ENCODE data around the gene EXOC5.
"Not testable (repeated sequence)": the region's sequence is repeated elsewhere in the genome, so short reads cannot be mapped to it uniquely, and the experiment has no call there.

DNA sequence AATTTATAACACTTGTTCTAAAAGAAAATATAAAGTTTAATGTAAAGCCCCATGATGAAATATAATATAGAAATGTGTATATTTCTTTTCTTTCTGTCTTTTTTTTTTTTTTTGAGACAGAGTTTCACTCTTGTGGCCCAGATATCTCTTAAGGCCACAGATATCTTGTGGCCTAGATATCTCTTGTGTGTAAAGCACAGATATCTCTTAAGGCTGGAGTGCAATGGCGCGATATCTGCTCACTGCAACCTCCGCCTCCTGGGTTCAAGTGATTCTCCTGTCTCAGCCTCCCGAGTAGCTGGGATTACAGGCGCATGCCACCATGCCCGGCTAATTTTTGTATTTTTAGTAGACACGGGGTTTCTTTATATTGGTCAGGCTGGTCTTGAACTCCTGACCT lies 28.6 kb downstream of the EXOC5 start:
- TF ChIP-seq CTCF, EZH2 (IDR thresholded peaks at IDR 0.05): not testable (repeated sequence)

Data from neural progenitor cell (in vitro differentiated cells).